TTC549 (cell line): ENCODE results near the gene UQCRQ.
"Not testable (repeated sequence)": the region's sequence is repeated elsewhere in the genome, so short reads cannot be mapped to it uniquely, and the experiment has no call there.

ENCODE experiments used
- FAIRE-seq: peaks from 2 replicates; lab custom pipeline; 2012; peaks lifted over from hg19 to GRCh38; lab: Jason Lieb, UNC

The UQCRQ gene

GRCh38 chr5:132834057-132834456 lies 32.4 kb upstream of the UQCRQ start:
- FAIRE-seq = no peak

GRCh38 chr5:132836852-132837251 lies 29.6 kb upstream of the UQCRQ start:
- no peak for FAIRE-seq

GRCh38 chr5:132837868-132838267 lies 28.6 kb upstream of the UQCRQ start:
- FAIRE-seq = no peak

- no peak for FAIRE-seq
Measured at GRCh38 chr5:132838516-132839282, 27.7 kb upstream of the UQCRQ start.

GRCh38 chr5:132839426-132840301 lies 26.8 kb upstream of the UQCRQ start:
- FAIRE-seq = no peak

GRCh38 chr5:132840313-132840712 lies 26.1 kb upstream of the UQCRQ start:
- no peak for FAIRE-seq

- no peak for FAIRE-seq
Measured at GRCh38 chr5:132840896-132841295, 25.5 kb upstream of the UQCRQ start.

DNA sequence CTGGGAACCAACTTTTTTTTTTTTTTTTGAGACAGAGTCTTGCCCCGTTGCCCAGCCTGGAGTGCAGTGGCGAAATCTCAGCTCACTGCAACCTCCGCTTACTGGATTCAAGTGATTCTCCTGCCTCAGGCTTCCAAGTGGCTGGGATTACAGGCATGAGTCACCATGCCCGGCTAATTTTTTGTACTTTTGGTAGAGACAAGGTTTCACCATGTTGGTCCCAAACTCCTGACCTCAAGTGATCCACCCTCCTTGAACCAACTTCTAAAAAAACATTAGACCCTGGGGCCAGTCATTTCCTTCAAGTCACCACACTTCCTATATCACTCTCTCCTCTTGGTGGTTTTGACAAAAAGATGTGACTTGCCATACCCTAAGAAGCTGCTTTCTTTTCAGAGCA lies 25.1 kb upstream of the UQCRQ start:
- no peak for FAIRE-seq

DNA sequence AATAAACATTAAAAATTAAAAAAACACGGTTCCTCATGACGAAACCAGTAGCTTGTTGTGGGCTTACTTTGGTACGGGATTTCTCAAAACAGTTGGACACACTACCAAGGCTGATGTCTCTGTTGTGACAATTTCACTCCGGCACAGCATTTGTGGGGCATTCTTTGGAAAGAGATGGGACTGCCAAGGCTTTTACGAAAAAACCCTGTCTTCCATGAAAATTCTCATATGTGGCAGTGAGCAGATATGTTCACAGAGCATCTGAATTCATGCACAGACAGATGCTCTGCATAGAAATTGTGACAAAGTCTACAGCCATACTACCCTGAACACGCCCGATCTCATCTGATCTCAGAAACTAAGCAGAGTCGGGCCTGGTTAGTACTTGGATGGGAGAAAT lies 18.2 kb upstream of the UQCRQ start:
- no peak for FAIRE-seq

GRCh38 chr5:132849347-132849746 lies 17.1 kb upstream of the UQCRQ start:
- no peak for FAIRE-seq

DNA sequence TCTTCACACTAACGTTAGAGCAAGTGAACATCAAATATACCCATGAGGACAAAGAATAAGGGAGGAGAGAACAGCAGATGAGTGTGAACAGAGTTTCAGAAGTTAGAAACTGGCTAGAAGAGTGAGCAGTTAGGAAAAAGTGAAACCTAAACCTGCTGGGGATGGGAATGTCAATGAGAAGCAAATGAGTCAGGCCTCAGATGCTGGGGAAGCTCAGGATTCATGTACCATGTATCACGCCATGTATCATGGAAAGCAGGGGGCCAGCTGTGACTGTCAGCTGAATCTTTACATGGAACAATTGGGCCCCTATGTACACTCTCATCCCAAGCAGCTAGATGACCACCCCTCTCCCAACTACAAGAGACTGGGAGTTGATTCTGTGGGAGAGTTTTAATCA lies 16.4 kb upstream of the UQCRQ start:
- FAIRE-seq = no peak

GRCh38 chr5:132853323-132853722 lies 13.1 kb upstream of the UQCRQ start:
- FAIRE-seq = no peak

DNA sequence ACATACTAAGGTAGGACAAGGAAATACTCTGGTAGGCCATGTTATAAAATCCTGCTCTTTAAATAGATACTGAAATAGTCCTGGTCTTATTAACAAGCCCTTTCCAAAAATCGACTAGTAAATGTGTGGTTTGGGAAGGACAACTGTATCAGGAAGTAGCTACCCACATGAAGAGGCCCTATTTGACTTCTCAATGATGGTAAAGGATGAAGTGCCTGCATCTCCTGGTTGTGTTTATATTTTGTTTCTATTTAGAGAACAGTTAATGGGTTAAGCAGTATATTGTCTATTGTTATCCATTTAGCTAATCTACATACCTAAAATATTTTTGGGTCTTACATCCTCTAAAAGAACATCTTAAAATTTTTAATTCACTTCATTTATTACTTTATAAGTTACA lies 12.7 kb upstream of the UQCRQ start:
- FAIRE-seq = peak; percentile 47

DNA sequence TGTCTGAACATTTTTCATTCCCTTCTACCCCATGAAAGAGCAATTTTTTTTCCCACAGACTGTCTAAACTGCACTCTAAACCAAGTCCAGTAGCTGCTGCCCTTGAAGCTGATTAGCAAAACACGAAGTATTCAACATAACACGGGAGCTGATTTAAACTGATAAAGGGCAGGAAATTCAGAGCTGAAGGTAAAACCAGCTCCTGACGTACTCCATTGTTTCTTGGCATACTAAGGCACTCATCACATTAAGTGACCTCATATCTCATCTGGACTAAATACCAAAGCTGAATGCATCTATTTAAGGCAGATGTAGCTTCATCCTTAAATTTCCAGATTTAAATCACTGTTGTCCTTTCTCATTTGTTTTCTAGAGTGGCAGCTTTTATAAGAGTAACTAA lies 12.1 kb upstream of the UQCRQ start:
- no peak for FAIRE-seq

DNA sequence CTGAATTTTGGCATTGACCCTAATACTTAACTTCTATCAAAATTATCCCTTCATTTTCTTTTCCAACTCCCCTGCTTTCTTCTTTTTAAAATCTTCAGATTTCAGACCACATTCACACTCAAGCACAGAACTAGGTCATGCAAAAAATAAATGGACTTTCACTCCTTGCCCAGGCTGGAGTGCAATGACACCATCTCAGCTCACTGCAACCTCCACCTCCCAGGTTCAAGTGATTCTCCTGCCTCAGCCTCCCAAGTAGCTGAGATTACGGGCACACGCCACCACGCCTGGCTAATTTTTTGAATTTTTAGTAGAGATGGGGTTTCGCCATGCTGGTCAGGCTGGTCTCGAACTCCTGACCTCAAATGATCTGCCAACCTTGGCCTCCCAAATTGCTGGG lies 11.4 kb upstream of the UQCRQ start:
- FAIRE-seq = not testable (repeated sequence)

DNA sequence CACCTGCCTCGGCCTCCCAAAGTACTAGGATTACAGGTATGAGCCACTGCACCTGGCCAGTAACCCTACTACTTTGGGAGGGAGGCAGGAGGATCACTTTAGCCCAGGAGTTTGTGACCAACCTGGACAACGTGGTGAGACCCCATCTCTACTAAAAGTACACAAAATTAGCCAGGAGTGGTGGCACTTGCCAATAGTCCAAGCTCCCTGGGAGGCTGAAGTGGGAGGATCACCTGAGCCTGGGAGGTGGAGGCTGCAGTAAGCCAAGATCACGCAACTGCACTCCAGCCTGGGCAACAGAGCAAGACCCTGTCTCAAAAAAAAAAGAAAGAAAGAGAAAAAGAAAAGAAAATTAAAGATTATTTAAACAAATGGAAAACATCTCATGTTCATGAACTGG lies 10.4 kb upstream of the UQCRQ start:
- no peak for FAIRE-seq

GRCh38 chr5:132859889-132860437 lies 6.5 kb upstream of the UQCRQ start:
- FAIRE-seq = no peak

GRCh38 chr5:132860742-132861141 lies 5.7 kb upstream of the UQCRQ start:
- FAIRE-seq = no peak

DNA sequence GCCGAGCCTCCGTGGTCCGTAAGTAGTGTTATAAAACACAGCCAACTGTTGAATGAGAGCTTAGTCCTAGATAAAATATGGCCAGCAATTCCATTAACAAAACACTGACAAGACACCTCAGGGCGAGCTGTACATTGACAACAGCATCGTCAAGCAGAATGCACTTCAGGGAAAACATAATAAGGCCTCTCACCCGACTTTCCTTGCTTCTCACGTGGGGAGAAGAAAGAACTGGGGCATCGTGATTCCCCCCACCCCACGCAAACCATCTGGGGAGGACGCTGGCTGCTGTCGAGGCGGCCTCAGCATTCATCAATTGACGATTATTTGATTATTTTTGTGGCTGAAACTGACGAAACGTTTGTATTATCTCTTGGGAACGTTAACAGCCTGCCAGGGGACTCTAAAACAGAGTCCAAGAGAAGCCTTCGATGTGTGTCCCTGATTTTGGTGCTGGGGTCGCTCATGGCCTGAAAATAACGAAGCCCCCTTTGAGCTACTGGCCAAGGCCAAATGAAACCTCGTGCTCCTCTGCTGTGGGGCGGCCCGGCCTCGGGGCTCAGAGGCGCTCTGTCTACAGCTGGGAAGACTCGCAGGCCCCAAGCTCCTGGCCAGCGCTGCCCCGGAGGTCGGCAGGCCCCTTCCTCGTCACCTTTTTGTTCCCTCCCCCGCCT lies 637 bp upstream of the UQCRQ start:
- no peak for FAIRE-seq

- FAIRE-seq = no peak
Measured at GRCh38 chr5:132867046-132867451, 607 bp downstream of the UQCRQ start.

- FAIRE-seq = no peak
Measured at GRCh38 chr5:132868754-132869153, 2.3 kb downstream of the UQCRQ start.

DNA sequence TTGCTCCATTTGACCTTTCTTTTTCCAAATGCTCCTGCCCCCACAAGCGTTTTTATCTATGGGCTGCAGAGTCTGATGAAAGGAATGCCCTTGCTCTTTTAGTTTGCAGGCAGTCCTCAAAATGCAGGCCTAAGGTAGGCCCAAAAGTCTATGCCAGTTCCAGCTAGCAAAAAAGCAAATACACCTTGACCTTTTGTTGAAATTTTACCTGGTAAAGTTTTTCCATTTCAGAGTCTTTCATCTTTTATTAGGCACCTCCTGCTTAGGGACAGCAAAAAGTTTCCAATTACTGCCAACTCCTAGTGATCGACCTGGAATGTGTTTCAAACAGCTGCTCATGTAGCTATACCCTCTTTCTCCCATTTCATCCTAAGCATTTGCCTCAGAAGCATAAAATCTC lies 4.4 kb downstream of the UQCRQ start:
- FAIRE-seq = no peak
